GM15510 (cell line): ENCODE measurements around the gene SGO2.
A peak's percentile ranks its signal among the peaks of the same experiment; 100 is the strongest.

Source experiments
- POLR2A ChIP-seq: IDR thresholded peaks from 3 replicates; pipeline ENCODE4 v1.6.1; 2011; ENCODE audit warnings: borderline replicate concordance; ENCODE audit not compliant: insufficient read length; ENCODE audit errors: extremely low read depth

Gene SGO2, protein sequence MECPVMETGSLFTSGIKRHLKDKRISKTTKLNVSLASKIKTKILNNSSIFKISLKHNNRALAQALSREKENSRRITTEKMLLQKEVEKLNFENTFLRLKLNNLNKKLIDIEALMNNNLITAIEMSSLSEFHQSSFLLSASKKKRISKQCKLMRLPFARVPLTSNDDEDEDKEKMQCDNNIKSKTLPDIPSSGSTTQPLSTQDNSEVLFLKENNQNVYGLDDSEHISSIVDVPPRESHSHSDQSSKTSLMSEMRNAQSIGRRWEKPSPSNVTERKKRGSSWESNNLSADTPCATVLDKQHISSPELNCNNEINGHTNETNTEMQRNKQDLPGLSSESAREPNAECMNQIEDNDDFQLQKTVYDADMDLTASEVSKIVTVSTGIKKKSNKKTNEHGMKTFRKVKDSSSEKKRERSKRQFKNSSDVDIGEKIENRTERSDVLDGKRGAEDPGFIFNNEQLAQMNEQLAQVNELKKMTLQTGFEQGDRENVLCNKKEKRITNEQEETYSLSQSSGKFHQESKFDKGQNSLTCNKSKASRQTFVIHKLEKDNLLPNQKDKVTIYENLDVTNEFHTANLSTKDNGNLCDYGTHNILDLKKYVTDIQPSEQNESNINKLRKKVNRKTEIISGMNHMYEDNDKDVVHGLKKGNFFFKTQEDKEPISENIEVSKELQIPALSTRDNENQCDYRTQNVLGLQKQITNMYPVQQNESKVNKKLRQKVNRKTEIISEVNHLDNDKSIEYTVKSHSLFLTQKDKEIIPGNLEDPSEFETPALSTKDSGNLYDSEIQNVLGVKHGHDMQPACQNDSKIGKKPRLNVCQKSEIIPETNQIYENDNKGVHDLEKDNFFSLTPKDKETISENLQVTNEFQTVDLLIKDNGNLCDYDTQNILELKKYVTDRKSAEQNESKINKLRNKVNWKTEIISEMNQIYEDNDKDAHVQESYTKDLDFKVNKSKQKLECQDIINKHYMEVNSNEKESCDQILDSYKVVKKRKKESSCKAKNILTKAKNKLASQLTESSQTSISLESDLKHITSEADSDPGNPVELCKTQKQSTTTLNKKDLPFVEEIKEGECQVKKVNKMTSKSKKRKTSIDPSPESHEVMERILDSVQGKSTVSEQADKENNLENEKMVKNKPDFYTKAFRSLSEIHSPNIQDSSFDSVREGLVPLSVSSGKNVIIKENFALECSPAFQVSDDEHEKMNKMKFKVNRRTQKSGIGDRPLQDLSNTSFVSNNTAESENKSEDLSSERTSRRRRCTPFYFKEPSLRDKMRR

GRCh38 chr2:200525882-200526651, at the start of gene SGO2:
SGO2 (plus strand) TSS chr2:200526207; CDS start chr2:200532976, 6,769 bp downstream.
- TF ChIP-seq POLR2A = peak; percentile 81

- TF ChIP-seq POLR2A = no peak
Observed at GRCh38 chr2:200476836-200477235, 49.2 kb upstream of the SGO2 start.

- no peak for TF ChIP-seq POLR2A
Observed at GRCh38 chr2:200477667-200478131, 48.3 kb upstream of the SGO2 start.

DNA sequence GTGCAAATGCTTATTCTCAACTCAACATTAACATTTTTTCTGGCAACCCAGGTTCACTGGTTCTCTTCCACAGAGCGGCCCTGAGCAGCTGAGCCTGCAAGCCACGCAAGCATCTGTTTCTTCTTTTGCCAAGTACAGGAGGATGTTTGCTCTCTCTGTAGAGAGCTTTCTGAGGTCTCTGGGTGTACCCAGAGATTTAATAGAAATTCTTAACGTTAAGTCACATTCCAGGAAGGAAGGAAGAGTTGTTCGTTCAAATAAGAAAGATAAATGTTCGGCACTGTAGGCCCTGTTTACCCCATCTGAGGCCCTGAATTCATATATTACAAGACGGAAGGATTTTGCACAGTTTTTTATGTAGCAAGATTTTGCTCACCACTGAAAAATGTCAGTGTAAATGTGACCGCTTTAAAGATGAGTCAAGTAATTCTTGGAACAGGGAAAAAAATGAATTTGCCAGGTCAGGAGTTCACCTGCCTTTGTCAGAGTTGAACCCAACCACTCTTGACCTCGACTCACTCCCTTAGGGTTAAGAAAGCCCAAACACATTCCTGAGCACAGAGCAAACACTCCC, 46.2 kb upstream of the SGO2 start:
- TF ChIP-seq POLR2A = no peak

DNA sequence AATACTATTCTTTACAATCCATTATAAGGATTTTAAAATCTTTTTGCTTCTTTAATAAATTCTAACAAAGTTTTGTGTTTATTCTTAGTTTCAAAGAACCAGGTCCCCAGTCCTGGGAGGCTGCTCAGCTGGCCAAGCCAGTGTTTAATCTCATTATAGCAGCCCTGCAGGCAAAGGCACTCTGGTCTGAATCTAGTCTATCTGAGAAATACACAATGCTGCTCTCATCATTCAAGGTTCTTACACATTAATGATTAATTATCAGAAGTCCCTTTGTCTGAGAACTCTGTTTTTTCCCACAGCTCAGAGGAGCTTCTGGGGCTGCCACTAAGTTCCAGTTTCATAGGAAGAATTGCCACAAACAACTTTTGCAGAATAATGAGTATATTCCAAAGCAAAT, 43.8 kb upstream of the SGO2 start:
- no peak for TF ChIP-seq POLR2A

DNA sequence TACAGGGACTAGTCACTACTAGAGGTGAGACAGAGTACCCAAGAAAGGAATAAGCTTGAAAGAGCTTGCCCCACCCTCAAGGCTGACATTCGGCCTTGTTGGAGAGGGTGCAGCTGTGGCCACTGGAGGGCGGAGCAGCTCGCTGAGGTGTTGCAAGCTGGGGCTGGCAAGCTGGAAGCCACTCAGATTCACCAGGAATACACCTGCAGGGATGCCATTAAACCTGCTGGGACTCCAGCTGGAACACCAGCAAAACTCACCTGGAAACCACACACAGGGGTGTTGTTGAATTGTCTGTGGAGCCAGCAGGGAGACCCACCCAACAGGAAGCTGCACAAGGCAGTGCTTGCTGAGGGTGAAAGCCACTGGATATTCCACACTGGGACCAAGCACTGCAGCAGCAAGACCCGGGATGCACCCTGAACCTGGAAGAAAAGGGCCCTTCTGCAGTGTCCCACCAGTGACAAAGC, 42.2 kb upstream of the SGO2 start:
- no peak for TF ChIP-seq POLR2A

- no peak for TF ChIP-seq POLR2A
Observed at GRCh38 chr2:200484934-200485333, 41.1 kb upstream of the SGO2 start.

DNA sequence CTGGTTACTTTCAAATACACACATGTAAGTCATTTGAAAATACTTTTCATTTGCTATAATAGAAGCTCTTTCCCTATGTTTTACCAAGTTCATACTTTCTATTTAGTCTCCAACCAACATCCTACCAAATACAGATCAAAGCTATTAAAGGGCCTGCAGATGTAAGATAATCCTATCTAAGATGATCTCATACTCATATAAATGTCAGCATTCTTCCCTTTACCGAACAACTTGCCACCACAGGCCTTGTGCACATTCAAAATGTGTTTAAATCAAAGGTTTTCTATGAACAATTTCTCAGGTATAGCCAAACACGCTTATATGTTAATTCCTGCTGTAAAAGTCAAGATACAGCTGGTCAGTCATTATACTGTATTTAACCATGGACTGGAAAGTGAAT, 39.5 kb upstream of the SGO2 start:
- no peak for TF ChIP-seq POLR2A

DNA sequence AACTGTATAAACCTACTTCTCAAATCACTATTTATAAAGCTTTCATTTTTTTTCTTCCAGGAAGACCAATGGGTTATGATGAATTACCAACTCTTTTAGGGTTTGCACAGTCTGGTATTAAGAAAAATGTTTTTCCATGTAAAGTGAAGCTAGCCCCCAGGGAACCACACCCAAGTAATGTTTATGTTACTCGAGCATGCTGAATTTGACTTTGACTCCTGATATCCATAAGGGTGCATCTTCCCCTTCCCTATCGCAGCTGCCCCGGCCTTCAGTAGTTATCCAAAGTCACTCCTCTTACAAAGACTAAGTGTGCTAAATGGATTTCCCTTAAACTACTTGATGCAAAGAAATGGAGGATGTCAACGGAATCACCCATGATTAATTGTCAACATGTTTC, 37.8 kb upstream of the SGO2 start:
- TF ChIP-seq POLR2A = no peak

GRCh38 chr2:200490001-200490400, 36.0 kb upstream of the SGO2 start:
- TF ChIP-seq POLR2A = no peak

- no peak for TF ChIP-seq POLR2A
Observed at GRCh38 chr2:200492656-200493055, 33.4 kb upstream of the SGO2 start.

- no peak for TF ChIP-seq POLR2A
Observed at GRCh38 chr2:200494048-200494447, 32.0 kb upstream of the SGO2 start.

- no peak for TF ChIP-seq POLR2A
Observed at GRCh38 chr2:200496696-200497095, 29.3 kb upstream of the SGO2 start.
